Fibroblast of mammary gland (primary cell): ENCODE data around the gene CARD6.

Experiments used
- DNase-seq: peaks from one replicate; pipeline ENCODE4 v3.0.0-alpha.2; 2010; ENCODE audit warnings: low read depth
- H3K4me3 ChIP-seq: 2 replicates; pipeline ENCODE4 v1.5.1; 2011; ENCODE audit warnings: low read depth, mild to moderate bottlenecking, low read length, moderate library complexity; ENCODE audit not compliant: control insufficient read depth
- CTCF ChIP-seq: conservative IDR thresholded peaks from 2 replicates; pipeline ENCODE4 v1.5.1; 2011; ENCODE audit warnings: low read depth, low read length, inconsistent platforms; ENCODE audit not compliant: control insufficient read depth, insufficient read depth

Gene CARD6

GRCh38 chr5:40798012-40798800 is 43.0 kb upstream of the CARD6 start, which contains the start of gene PRKAA1:
Gene PRKAA1 (minus strand): TSS chr5:40798374. CDS start chr5:40798189, 185 bp downstream.
- peak; percentile 80 for DNase-seq
- TF ChIP-seq CTCF: no peak
- H3K4me3 ChIP-seq: peak within 1 kb of the TSS; percentile 94

DNA sequence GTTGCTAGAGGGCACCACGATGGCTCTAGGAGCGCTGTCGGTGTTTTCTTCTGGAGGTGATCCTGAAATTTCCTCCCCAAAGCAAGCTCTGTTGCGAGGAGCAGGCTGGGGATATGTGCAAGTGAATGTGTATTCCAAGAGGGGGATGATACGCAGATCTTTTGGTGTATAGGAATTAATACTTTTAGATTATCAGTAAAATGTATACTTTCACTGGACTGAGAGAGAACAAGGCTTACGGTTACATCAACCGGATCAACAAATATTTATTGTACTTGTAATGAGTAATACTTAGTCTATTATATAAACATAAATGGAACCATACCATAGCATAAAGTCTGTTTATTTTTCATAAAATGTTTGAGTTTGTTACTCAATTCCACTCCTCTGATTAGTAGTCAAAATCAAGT is 42.4 kb upstream of the CARD6 start:
- H3K4me3 ChIP-seq: peak overlapping the region; percentile 94
- peak; percentile 29 for TF ChIP-seq CTCF
- peak; percentile 61 for DNase-seq

DNA sequence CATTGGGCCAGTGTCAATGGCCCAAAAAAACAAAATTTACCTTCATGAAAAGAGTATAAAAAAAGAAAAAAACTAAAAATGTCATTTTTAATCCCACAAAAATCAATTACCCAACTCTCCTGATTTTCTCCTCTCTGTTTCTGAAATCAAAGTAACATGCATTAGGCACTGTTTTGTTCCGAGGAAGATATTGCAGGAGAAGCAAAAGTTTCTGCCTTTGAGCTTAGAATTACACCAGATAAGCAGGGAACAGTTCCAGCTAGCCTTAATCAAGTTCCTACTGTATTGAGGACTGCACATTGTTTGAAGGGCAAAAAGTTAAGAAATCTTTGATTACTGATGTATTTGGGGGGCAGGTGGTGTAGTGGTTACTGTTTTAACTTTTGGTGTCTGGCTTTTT is 41.9 kb upstream of the CARD6 start:
- no peak for DNase-seq
- H3K4me3 ChIP-seq: peak overlapping the region; percentile 94
- TF ChIP-seq CTCF: no peak

DNA sequence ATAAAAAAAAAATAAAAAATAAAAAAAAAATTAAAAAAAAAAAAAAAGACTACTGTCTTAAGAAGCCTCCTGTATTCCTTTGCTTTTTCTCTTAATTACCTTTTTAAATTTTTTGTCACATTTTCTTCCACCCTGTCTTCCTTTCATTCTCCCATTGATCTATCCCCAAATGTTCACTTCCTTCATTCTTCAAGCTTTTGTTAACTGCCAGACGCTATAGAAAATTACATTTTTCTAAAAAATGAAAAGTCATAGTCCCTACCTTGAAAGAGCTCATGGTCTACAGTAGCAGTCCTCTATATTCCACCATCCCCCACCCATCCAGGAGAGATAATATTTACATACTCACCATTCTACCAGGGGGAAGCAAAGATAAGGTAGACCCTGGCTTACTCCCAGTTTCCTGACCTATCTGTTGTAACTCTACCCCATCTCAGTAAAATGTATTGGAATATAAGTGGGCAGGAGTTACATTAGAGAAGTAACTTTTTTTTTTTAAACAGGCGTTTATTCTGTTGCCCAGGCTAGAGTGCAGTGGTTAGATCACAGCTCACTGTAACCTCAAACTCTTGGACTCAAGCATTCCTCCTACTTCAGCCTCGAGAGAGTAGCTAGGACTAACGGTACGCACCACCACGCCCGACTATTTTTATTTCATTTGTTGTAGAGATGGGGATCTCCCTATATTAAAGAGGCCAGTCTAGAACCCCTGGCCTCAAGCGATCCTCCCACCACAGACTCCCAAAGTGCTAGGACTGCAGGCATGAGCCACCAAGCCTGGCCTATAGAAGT is 39.2 kb upstream of the CARD6 start:
- no peak for DNase-seq
- TF ChIP-seq CTCF: no peak
- no peak overlapping the region for H3K4me3 ChIP-seq

DNA sequence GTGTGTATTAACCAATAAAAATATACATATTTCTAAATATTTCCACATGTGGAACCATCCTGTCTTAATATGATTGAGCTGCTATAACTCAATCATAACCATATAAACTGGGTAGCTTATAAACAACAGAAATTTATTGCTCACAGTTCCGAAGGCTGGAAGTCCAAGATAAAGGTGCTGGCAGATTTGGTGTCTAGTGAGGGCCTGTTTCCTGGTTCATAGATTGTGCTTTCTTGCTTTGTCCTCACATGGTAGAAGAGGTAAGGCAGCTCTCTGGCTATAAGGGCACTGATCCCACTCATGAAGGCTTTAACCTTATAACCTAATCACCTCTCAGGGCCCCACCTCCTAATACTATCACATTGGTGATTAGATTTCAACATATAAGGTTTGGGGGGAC is 29.0 kb upstream of the CARD6 start:
- DNase-seq: no peak
- no peak overlapping the region for H3K4me3 ChIP-seq
- no peak for TF ChIP-seq CTCF

- no peak overlapping the region for H3K4me3 ChIP-seq
- no peak for TF ChIP-seq CTCF
- no peak for DNase-seq
Measured at GRCh38 chr5:40813698-40814281, 27.4 kb upstream of the CARD6 start.
